Coronary artery (tissue), 2 donors: Measurements from ENCODE around the gene FAM83C.

ENCODE experiments used
- DNase-seq: peaks from one replicate; pipeline ENCODE4 v3.0.0-alpha.2; 2017; ENCODE audit warnings: low spot score
- H3K27ac ChIP-seq, 2 donors: fragments of 200-600 bp; sonication (generic); one replicate each; pipeline ENCODE4 v1.5.1; 2016 to 2019
- H3K4me3 ChIP-seq: fragments of 200-600 bp; sonication (generic); 2 replicates; pipeline ENCODE4 v1.5.1; 2016; ENCODE audit warnings: mild to moderate bottlenecking, moderate library complexity
- TF ChIP-seq, protein P1 (sequence below): fragments of 200-600 bp; sonication (generic); IDR thresholded peaks from one replicate; pipeline ENCODE4 v1.5.1; 2019; ENCODE audit warnings: antibody characterized with exemption

The FAM83C gene

DNA sequence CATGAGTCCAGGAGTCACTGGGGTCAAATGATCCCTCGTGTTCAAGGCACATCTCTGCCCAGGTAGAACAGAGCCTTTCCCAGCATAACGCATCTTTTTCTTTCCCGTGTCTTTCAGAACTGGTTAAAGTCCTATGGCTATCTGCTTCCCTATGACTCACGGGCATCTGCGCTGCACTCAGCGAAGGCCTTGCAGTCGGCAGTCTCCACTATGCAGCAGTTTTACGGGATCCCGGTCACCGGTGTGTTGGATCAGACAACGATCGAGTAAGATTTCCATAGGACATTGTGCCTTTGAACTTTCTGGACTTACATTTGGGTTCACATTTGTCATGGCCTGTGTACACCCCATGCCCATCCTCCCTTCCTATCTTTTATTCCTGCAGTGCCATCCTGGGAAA, 45.5 kb downstream of the FAM83C start:
- no peak overlapping the region for H3K27ac ChIP-seq
- no peak for DNase-seq
- TF ChIP-seq, protein P1, sequence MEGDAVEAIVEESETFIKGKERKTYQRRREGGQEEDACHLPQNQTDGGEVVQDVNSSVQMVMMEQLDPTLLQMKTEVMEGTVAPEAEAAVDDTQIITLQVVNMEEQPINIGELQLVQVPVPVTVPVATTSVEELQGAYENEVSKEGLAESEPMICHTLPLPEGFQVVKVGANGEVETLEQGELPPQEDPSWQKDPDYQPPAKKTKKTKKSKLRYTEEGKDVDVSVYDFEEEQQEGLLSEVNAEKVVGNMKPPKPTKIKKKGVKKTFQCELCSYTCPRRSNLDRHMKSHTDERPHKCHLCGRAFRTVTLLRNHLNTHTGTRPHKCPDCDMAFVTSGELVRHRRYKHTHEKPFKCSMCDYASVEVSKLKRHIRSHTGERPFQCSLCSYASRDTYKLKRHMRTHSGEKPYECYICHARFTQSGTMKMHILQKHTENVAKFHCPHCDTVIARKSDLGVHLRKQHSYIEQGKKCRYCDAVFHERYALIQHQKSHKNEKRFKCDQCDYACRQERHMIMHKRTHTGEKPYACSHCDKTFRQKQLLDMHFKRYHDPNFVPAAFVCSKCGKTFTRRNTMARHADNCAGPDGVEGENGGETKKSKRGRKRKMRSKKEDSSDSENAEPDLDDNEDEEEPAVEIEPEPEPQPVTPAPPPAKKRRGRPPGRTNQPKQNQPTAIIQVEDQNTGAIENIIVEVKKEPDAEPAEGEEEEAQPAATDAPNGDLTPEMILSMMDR = no peak
- H3K4me3 ChIP-seq = no peak overlapping the region

DNA sequence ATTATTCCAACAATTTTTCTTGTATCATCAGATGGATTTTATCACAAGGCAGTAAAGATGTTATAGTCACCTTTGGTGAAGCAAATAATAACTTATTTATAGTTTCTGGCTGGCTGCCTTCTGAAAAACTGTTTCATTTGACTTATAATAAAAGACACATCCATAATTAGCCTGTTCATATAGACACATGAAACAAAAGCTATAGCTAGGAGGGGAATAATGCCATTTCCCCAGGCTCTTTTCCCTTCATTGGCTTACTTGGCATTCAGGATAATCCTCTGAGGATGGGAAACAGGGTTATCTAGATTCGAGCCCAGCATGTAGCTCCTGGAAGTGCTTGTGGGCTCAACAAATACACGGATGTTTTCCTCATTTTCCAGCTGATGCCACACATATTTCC, 48.2 kb downstream of the FAM83C start:
- no peak overlapping the region for H3K27ac ChIP-seq
- TF ChIP-seq, protein P1 = no peak
- no peak overlapping the region for H3K4me3 ChIP-seq
- no peak for DNase-seq

DNA sequence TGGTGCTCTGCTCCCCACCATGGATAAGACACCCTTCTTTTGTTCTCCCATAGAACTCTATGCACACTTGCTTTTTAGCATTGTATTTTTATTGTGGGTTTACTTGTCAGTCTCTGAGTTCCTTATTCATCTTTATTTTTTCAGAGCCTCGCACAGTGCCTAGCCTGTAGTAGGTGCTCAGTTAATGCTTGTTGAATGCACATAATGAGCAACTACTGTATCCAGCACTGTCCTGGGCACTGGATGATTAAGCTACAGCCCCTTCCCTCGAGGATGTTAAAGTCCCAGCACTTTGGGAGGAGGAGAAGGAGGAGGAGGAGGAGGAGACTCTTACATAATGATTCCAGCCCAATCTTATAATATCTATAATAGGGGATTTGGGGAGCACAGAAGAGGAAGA, 48.9 kb downstream of the FAM83C start:
- TF ChIP-seq, protein P1 = no peak
- no peak for DNase-seq
- Histone ChIP-seq H3K27ac (no peak overlapping the region), H3K4me3 (no peak overlapping the region)

DNA sequence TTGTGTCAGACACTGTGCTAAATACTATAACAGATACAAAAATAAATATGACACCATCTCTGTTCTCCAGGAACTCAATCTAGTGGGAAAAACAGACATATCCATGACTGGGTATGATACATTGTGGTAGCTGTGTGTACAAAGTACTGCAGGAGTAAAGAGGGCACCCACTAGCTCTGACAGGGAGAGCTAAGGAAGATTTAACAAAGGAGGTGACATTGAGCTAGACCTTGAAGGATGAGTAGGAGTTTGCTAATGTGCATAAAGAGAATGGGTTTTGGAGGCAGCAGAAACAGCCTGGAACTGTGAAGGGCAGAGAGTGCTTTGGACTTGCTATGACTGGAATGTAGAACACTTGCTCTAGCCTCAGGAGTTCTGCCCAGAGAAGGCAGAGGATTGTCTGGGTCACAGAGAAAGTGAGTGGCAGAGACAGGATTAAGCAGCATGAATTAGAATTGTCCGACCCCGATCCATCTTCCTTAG, 51.4 kb downstream of the FAM83C start:
- no peak for DNase-seq
- H3K27ac ChIP-seq = no peak overlapping the region
- TF ChIP-seq, protein P1 = no peak
- no peak overlapping the region for H3K4me3 ChIP-seq

DNA sequence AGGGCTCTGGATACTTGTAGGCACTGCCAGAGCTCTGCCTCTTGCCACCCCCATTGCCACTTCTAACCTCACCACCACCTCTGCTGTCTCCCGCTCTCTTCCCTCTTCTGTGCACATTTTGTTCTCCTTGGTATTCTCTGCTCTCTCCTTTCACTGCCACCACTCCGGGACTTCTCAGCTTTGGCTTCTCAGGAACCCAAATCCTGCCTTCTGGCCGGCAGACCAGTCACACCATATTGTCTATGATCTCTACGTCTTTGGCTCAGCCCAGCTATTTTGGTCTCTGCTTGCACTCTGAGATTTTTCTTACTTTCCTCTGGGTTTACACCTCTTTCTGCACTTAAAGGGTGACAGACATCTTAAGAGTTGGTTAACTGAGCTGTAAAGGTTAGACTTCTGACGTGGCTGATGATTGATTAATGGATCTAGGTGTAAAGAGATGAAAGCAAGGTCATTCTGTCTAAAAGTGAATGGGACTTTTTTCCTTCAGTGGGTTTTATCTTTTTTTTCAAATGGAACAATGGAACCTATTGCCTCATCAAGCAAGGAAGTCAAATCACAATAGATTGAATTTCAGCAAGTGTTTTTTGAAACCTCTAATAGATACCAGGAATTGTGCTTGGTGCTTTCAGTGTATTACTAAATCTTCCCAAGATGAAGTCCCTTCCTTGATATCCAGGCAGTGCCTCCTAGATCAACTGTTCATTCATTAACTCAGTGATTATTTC, 52.0 kb downstream of the FAM83C start:
- no peak overlapping the region for H3K27ac ChIP-seq

DNA sequence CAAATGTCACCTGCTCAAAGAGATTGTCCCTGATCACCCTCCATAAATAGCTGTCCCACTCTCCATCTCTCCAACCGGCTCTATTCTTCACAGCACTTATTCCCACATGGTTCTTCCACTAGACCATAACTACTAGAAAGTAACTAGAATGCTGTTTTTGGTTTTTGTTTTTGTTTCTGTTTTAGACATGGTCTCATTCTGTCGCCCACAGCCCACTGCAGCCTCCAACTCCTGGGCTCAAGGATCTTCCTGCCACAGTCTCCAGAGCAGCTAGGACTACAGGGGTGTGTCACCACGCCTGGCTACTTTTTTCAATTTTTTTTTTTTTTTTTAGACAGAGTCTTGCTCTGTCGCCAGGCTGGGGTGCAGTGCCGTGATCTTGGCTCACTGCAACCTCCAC, 53.5 kb downstream of the FAM83C start:
- DNase-seq = no peak
- TF ChIP-seq, protein P1 = no peak
- Histone ChIP-seq H3K27ac (no peak overlapping the region), H3K4me3 (no peak overlapping the region)

More for the DNA sequence above, 52.0 kb downstream of the FAM83C start:
- no peak overlapping the region for H3K4me3 ChIP-seq
- TF ChIP-seq, protein P1 = no peak
- DNase-seq = no peak

DNA sequence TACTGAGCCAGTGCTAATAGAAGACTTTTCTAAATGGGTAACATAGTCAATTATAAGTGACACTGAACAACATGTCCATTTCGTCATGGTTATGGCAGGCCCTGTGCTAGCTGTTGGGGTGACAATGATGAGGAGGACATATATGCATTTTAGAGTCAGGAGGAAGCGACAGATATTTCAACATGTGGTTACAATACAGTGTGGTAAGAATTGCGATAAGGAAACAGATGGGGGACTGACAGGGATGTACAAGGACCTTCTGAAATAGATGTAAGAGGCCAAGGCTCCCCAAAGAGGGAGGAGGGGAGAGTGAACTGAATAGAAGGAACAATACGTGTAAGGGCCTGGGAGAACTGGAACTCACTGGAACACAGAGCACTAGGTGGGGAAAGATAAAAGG, 54.1 kb downstream of the FAM83C start:
- TF ChIP-seq, protein P1 = no peak
- no peak for DNase-seq
- H3K27ac ChIP-seq = no peak overlapping the region
- no peak overlapping the region for H3K4me3 ChIP-seq
